ENCODE data around the gene CHST4. TPM values are rescaled to one million over a fixed set of nuclear protein-coding genes. Genes with fewer than 3 reads are reported as not detected.

The CHST4 gene
- total and polyA plus RNA-seq, 12 donors, result 0.47 to 7.6 (median 1.9) TPM

- Histone ChIP-seq H3K27ac (no peak overlapping the region), H3K27me3 (no peaks in the 10 kb centered on the region), H3K36me3 (replicated peaks in 1 of 2) (no peaks in the 10 kb centered on the region), H3K4me3 (no peak overlapping the region), H3K9me3 (replicated peaks in 1 of 3) (no peaks in the 10 kb centered on the region), H3K4me1 (replicated peaks in 1 of 2) (no peaks in the 10 kb centered on the region)
- no peak for TF ChIP-seq CTCF (IDR thresholded peaks at IDR 0.05)
- TF ChIP-seq POLR2A (IDR thresholded peaks at IDR 0.05), result no peak
- intact Hi-C loops (cut with DNase I), result no loop called here
- DNase-seq, result no peak
Measured at GRCh38 chr16:71547168-71547567, 20.9 kb downstream of the CHST4 start.

- Histone ChIP-seq H3K27ac (no peak overlapping the region), H3K4me3 (no peak overlapping the region), H3K36me3 (replicated peaks in 1 of 2) (no peaks in the 10 kb centered on the region), H3K4me1 (replicated peaks in 1 of 2) (no peaks in the 10 kb centered on the region), H3K9me3 (replicated peaks in 1 of 3) (no peaks in the 10 kb centered on the region), H3K27me3 (no peaks in the 10 kb centered on the region)
- DNase-seq, result no peak
- 49 to 58% (median 53%) methylated on average over 6 of the region's 6 CpGs for WGBS, 4 donors
- intact Hi-C loops (cut with DNase I), result no loop called here
- TF ChIP-seq POLR2A (IDR thresholded peaks at IDR 0.05) (no peak), CTCF (IDR thresholded peaks at IDR 0.05) (no peak)
Measured at GRCh38 chr16:71552698-71553503, 26.7 kb downstream of the CHST4 start.

- WGBS, 4 donors, result 82 to 92% (median 87%) methylated on average over 1 of the region's 1 CpG
- Histone ChIP-seq H3K4me3 (no peak overlapping the region), H3K9me3 (replicated peaks in 1 of 3) (no peaks in the 10 kb centered on the region), H3K4me1 (replicated peaks in 1 of 2) (no peaks in the 10 kb centered on the region), H3K27ac (no peak overlapping the region), H3K36me3 (replicated peaks in 1 of 2) (no peaks in the 10 kb centered on the region), H3K27me3 (no peaks in the 10 kb centered on the region)
- DNase-seq, result no peak
- intact Hi-C loops (cut with DNase I), result no loop called here
- no peak for TF ChIP-seq CTCF (IDR thresholded peaks at IDR 0.05)
- TF ChIP-seq POLR2A (IDR thresholded peaks at IDR 0.05), result no peak
Measured at GRCh38 chr16:71555230-71555891, 29.1 kb downstream of the CHST4 start.

- WGBS, 4 donors, result 67 to 72% (median 71%) methylated on average over 3 of the region's 3 CpGs
- Histone ChIP-seq H3K4me1 (replicated peaks in 1 of 2) (no peaks in the 10 kb centered on the region), H3K27ac (no peak overlapping the region), H3K9me3 (replicated peaks in 1 of 3) (no peaks in the 10 kb centered on the region), H3K27me3 (no peaks in the 10 kb centered on the region), H3K4me3 (no peak overlapping the region), H3K36me3 (replicated peaks in 1 of 2) (no peaks in the 10 kb centered on the region)
- intact Hi-C loops (cut with DNase I), result no loop called here
- TF ChIP-seq POLR2A (IDR thresholded peaks at IDR 0.05) (no peak), CTCF (IDR thresholded peaks at IDR 0.05) (no peak)
- DNase-seq, result no peak
Measured at GRCh38 chr16:71557299-71557698, 31.1 kb downstream of the CHST4 start.
